SW480 (cell line): ENCODE results near the gene MYLK2.
A peak's percentile ranks its signal among the peaks of the same experiment; 100 is the strongest.

Experiments
- DNase-seq: peaks from one replicate; pipeline ENCODE4 v3.0.0-alpha.2; 2016; ENCODE audit warnings: low spot score

The MYLK2 gene

GRCh38 chr20:31835554-31835953 is 16.4 kb downstream of the MYLK2 start:
- DNase-seq = peak; percentile 46

- peak; percentile 93 for DNase-seq
Observed at GRCh38 chr20:31835977-31836852, 17.1 kb downstream of the MYLK2 start.

- no peak for DNase-seq
Observed at GRCh38 chr20:31836853-31837608, 17.9 kb downstream of the MYLK2 start.

- DNase-seq = no peak
Observed at GRCh38 chr20:31837896-31838397, 18.8 kb downstream of the MYLK2 start.

- DNase-seq = no peak
Observed at GRCh38 chr20:31838646-31839292, 19.6 kb downstream of the MYLK2 start.

GRCh38 chr20:31839782-31840487 is 20.8 kb downstream of the MYLK2 start:
- no peak for DNase-seq

- no peak for DNase-seq
Observed at GRCh38 chr20:31840906-31841816, 22.0 kb downstream of the MYLK2 start.

GRCh38 chr20:31841928-31842327 is 22.8 kb downstream of the MYLK2 start:
- DNase-seq = no peak

- no peak for DNase-seq
Observed at GRCh38 chr20:31842471-31843157, 23.5 kb downstream of the MYLK2 start.

- no peak for DNase-seq
Observed at GRCh38 chr20:31843288-31843687, 24.1 kb downstream of the MYLK2 start.

GRCh38 chr20:31843881-31844280 is 24.7 kb downstream of the MYLK2 start:
- DNase-seq = no peak

- no peak for DNase-seq
Observed at GRCh38 chr20:31844737-31845299, 25.7 kb downstream of the MYLK2 start.

- DNase-seq = no peak
Observed at GRCh38 chr20:31845300-31845863, 26.2 kb downstream of the MYLK2 start, which contains the start of gene FOXS1. Gene FOXS1, minus strand, starts transcription at chr20:31845604. Its CDS starts 62 bp downstream, at chr20:31845542.

- no peak for DNase-seq
Observed at GRCh38 chr20:31846793-31847138, 27.6 kb downstream of the MYLK2 start.

GRCh38 chr20:31848088-31848999 is 29.2 kb downstream of the MYLK2 start:
- DNase-seq = no peak

- DNase-seq = peak; percentile 73
Observed at GRCh38 chr20:31849306-31849930, 30.3 kb downstream of the MYLK2 start.

GRCh38 chr20:31851240-31851955 is 32.2 kb downstream of the MYLK2 start:
- no peak for DNase-seq
